Ascending aorta (tissue), 2 donors: ENCODE data around the gene TMEM258. TPM values are rescaled to one million over a fixed set of nuclear protein-coding genes. Genes with fewer than 3 reads are reported as not detected.

ENCODE experiments used
- DNase-seq, 2 donors: peaks; one replicate each; pipeline ENCODE4 v3.0.0-alpha.2; 2019; ENCODE audit warnings: low spot score in 2 of 2
- H3K27ac ChIP-seq, 2 donors: fragments of 200-600 bp; sonication (generic); one replicate each; pipeline ENCODE4 v1.5.1; 2016 to 2017; ENCODE audit warnings: mild to moderate bottlenecking in 1 of 2
- H3K27me3 ChIP-seq: fragments of 200-600 bp; sonication (generic); one replicate; pipeline ENCODE4 v1.5.1; 2017
- H3K36me3 ChIP-seq, 2 donors: fragments of 200-600 bp; sonication (generic); one replicate each; pipeline ENCODE4 v1.5.1; 2016
- H3K4me1 ChIP-seq, 2 donors: fragments of 200-600 bp; sonication (generic); one replicate each; pipeline ENCODE4 v1.5.1; 2016 to 2017; ENCODE audit warnings: mild to moderate bottlenecking in 1 of 2
- H3K4me3 ChIP-seq, 2 donors: fragments of 200-600 bp; sonication (generic); one replicate each; pipeline ENCODE4 v1.5.1; 2016 to 2017; ENCODE audit warnings: mild to moderate bottlenecking in 1 of 2
- H3K9me3 ChIP-seq, 2 donors: fragments of 200-600 bp; sonication (generic); one replicate each; pipeline ENCODE4 v1.5.1; 2016
- CTCF ChIP-seq, 3 experiments: fragments of 200-600 bp in 2 of 3; fragments of 450-650 bp in 1 of 3; sonication (generic) in 2 of 3; IDR thresholded peaks; one replicate each; pipeline ENCODE4 v1.5.1; 2016 to 2019; ENCODE audit warnings: antibody characterized with exemption in 3 of 3, mild to moderate bottlenecking in 1 of 3, moderate library complexity in 1 of 3
- intact Hi-C: fragments of 100-400 bp; cut with DNase I; formaldehyde crosslinking; loops from one replicate; pipeline ENCODE4 v1.15.1; 2023
- total RNA-seq: library from RNA; depleted of rRNA; stranded (reverse); fragments of >200 nt; gene quantifications from one replicate; pipeline ENCODE4 v1.1.0, GENCODE V29; 2016

Gene TMEM258
- total RNA-seq, 1 donor from 2014 or later, result 26.4 TPM

- no peak for DNase-seq
- intact Hi-C loops, result no loop called here
- peaks cover 38 to 46% of the 10 kb centered on the region in 2 donors for H3K36me3 ChIP-seq
Observed at GRCh38 chr11:61783717-61784505, 8.5 kb downstream of the TMEM258 start.

GRCh38 chr11:61782841-61783240 lies 9.6 kb downstream of the TMEM258 start:
- Histone ChIP-seq H3K4me1 (no peaks in the 10 kb centered on the region), H3K9me3 (no peaks in the 10 kb centered on the region), H3K27ac (no peak overlapping the region), H3K27me3 (no peaks in the 10 kb centered on the region), H3K36me3 (peaks cover 27 to 35% of the 10 kb centered on the region in 2 donors), H3K4me3 (no peak overlapping the region)
- intact Hi-C loops, result no loop called here
- no peak for DNase-seq
- TF ChIP-seq CTCF (IDR thresholded peaks at IDR 0.05), result no peak

More at GRCh38 chr11:61783717-61784505, 8.5 kb downstream of the TMEM258 start:
- Histone ChIP-seq H3K27me3 (no peaks in the 10 kb centered on the region), H3K4me3 (no peak overlapping the region), H3K27ac (no peak overlapping the region), H3K9me3 (no peaks in the 10 kb centered on the region), H3K4me1 (no peaks in the 10 kb centered on the region)
- TF ChIP-seq CTCF (IDR thresholded peaks at IDR 0.05), result no peak

- no peak overlapping the region for H3K27ac ChIP-seq
- no peaks in the 10 kb centered on the region for H3K9me3 ChIP-seq
- no peaks in the 10 kb centered on the region for H3K4me1 ChIP-seq
- no peak overlapping the region for H3K4me3 ChIP-seq
- intact Hi-C loops, result no loop called here
- TF ChIP-seq CTCF (IDR thresholded peaks at IDR 0.05), result no peak
- H3K36me3 ChIP-seq, result peaks cover 24 to 30% of the 10 kb centered on the region in 2 donors
- DNase-seq, result no peak
- no peaks in the 10 kb centered on the region for H3K27me3 ChIP-seq
Observed at GRCh38 chr11:61782299-61782698, 10.1 kb downstream of the TMEM258 start.

- Histone ChIP-seq H3K4me1 (no peaks in the 10 kb centered on the region), H3K36me3 (peaks cover 23% of the 10 kb centered on the region in 2 donors), H3K27me3 (no peaks in the 10 kb centered on the region), H3K4me3 (no peak overlapping the region), H3K27ac (no peak overlapping the region), H3K9me3 (no peaks in the 10 kb centered on the region)
- TF ChIP-seq CTCF (IDR thresholded peaks at IDR 0.05), result no peak
- DNase-seq, result no peak
- intact Hi-C loops, result no loop called here
Observed at GRCh38 chr11:61781585-61781984, 10.8 kb downstream of the TMEM258 start.

- intact Hi-C loops, result no loop called here
- no peaks in the 10 kb centered on the region for H3K9me3 ChIP-seq
- H3K36me3 ChIP-seq, result peaks cover 14% of the 10 kb centered on the region in 2 donors
- H3K4me1 ChIP-seq, result no peaks in the 10 kb centered on the region
- no peak for DNase-seq
- no peaks in the 10 kb centered on the region for H3K27me3 ChIP-seq
- no peak overlapping the region for H3K4me3 ChIP-seq
- TF ChIP-seq CTCF (IDR thresholded peaks at IDR 0.05), result no peak
- H3K27ac ChIP-seq, result no peak overlapping the region
Observed at GRCh38 chr11:61780581-61781162, 11.7 kb downstream of the TMEM258 start.
